ENCODE measurements around the gene AP4B1.

The AP4B1 gene

DNA sequence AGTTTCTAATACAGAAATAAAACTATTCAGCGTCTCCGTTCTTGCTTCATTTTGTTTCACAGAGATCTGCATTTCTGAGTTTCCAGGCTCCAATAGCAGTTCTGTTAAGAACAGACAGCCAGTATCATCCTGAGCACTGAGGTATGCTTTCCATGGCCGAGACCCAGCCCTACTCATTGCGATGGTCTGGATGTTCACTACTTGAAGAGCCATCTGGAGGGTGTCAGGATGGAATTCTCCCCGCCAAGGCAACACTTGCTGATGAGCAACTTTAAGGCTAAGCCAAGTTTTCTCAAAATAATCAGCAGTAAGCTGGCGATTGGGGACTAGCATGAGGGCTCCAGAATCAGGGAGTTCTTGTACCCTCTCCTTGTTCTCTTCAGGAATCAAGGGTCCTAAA is 9.5 kb downstream of the AP4B1 start:
- no peak for DNase-seq (ENCODE audit: low spot score)

DNA sequence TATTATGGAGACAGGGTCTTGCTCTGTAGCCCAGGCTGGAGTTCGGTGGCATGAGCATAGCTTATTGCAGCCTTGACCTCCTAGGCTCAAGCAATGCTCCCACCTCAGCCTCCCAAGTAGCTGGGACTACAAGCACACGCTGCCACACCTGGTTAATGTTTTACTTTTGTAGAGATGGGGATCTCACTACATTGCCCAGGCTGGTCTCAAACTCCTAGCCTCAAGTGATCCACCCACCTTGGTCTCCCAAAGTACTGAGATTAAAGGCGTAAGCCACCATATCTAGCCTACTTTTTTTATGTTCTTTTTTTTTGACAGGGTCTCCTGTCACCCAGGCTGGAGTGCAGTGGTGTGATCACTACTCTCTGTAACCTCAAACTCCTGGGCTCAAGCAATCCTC is 11.3 kb downstream of the AP4B1 start:
- no peak for DNase-seq (ENCODE audit: low spot score)

DNA sequence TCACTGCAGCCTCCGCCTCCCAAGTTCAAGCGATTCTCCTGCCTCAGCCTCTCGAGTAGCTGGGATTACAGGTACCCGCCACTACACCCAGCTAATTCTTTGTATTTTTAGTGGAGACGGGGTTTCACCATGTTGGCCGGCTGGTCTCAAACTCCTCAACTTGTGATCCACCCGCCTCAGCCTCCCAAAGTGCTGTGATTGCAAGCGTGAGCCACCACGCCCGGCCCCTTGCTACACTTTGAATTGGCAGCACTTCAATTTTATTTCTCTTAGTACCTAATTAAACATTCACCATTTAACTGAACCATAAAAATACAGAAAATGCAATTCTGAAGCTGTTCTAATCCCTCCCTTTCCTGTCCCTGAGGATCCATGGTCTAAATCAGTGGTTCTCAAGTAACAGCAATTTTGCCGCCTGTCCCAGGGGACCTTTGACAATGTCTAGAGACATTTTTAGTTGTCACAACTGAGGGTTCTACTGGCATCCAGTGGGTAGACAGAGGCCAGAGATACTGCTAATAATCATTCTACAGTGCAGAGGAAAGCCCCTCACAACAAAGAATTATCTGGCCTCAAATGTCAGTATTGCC is 12.9 kb downstream of the AP4B1 start:
- DNase-seq (ENCODE audit: low spot score) = no peak

DNA sequence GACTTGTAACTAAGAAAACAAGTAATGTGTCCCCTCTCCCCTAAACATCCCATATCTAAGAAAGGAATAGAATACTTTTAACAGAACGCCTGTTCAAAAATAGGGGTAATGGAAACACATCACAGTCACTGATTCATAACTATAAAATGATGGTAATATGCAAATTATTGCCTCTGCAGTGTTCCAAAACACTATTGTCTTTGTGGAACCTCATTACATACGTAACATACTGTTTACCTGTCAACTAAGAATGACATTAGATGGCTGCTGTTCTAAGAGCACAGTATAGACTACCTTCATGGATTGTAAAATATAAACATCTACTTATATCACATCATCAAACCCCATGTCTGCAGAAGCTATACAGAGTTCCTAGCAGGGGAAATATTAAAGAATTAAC is 13.8 kb downstream of the AP4B1 start:
- no peak for DNase-seq (ENCODE audit: low spot score)

DNA sequence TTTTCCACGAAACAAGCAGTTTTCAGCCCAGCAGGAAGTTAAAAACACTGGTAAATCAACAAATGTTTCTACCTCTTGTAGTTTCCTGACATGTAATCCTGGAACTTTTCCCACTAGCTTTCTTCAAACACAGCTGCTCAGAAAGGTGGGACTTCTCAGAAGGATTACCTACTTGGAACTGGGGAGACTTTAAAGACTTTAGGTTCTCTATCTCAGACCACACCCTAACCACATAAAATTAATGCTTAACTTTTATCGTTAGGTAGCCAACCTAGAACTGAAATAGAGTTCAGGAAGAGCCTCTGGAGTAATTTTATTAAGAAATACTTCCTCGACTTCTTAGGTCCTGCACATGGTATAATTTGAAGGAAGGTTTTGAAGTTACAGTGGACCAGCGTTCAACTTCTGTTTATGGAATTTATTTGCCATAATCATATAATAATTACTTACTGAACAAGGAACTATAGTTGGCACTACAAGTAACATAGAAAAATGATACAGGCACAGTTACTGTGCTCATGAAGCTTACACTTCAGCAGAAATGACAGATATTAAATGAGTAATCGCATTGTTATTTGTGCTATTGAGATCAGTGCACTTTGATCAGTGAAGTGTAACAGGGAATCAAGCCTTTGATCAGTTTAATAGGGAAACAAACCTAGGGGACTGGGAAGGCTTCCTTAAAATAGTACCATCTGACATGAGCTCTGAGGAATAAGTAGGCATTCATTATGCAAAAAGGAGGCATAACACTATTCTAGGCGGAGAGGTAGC is 17.0 kb downstream of the AP4B1 start, which contains the start of gene BCL2L15:
BCL2L15 (minus strand) TSS at position 180 of the 774 bp plus-strand sequence. CDS start 206 bp downstream, outside the sequence.
- DNase-seq (ENCODE audit: low spot score) = peak; percentile 95

DNA sequence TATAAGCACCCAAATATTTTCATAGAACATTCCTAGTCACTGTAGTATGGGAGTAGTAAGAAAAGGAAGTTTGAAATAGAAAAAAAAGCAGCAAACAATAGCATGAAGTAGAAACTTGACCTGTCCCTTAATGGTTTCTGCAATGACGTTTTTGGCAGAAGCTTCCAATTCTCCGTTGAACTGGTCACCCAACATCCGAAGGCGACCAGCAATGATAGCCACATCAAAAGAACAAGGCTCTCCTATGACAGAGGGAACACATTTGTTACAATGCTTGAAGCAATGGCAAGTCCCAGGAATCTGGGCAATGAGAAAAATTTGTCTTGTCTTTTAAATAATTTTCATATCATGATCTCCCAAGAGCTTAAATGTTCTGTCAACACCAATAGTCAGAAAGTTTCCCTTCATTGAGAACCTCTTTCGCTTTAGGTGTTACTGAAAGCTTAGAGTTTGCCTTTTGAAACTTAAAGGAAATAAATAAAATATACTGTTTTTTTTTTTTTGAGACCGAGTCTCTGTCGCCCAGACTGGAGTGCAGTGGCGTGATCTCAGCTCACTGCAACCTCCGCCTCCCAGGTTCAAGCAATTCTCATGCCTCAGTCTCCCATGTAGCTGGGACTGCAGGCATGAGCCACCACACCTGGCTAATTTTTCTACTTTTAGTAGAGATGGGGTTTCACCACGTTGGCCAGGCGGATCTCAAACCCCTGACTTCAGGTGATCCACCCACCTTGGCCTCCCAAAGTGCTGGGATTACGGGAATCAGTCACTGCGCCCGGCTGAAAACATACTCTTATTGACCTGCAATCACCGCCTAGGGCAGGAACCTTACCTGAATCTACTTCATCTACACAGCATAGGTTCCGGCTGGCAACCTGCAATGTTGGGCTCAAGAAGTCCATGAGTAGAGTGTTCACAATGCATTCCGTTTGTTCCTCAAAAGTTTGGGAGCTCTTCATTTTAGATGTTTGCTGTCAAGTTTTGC is 17.9 kb downstream of the AP4B1 start:
- DNase-seq (ENCODE audit: low spot score) = peak; percentile 66

DNA sequence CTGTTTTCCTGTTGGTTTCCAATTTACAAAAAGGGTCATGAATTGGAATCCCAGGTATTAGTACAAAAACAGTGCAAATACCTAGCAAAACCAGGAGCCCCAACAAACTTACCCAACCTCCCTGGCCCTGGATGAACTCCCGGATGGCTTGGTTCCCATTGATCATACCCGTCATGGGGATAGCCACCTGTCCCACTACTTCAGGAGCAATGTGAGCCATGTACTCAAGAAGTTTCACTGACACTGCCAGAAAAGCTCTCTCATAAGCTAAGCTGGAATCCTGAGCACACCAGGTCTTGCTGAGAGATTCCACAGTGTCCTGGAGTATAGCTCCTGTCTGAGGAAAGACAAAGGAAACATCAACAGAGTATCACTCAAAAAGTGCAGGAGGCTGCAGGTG is 22.9 kb downstream of the AP4B1 start:
- no peak for DNase-seq (ENCODE audit: low spot score)

DNA sequence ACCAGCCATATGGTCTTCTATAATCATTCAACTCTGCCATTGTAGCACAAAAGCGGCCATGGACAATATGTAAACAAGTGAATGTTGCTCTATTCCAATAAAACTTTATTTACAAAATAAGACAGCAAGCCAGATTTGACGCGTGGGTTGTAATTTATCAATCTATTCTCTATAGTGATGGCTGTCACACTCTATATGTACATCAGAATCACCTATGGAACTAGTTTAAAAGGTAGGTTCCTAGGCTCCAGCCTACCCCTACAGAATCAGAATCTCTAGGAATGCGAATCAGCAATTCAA is 24.9 kb downstream of the AP4B1 start:
- DNase-seq (ENCODE audit: low spot score) = no peak

DNA sequence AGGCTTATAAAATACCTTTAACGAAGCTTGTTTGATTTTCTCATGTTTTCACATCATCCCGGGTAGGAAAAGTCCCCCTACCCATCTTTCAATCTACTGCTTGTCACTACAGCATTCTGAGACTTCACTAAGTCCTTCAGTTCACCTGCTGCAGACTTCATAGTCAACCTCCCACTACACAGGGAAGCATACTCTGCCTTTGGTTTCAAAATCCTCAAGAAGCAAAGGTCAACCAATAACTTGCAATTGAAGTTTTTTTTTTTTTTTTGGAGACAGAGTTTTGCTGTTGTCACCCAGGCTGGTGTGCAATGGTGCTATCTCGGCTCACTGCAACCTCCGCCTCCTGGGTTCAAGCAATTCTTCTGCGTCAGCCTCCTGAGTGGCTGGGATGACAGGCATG is 28.4 kb downstream of the AP4B1 start:
- no peak for DNase-seq (ENCODE audit: low spot score)

DNA sequence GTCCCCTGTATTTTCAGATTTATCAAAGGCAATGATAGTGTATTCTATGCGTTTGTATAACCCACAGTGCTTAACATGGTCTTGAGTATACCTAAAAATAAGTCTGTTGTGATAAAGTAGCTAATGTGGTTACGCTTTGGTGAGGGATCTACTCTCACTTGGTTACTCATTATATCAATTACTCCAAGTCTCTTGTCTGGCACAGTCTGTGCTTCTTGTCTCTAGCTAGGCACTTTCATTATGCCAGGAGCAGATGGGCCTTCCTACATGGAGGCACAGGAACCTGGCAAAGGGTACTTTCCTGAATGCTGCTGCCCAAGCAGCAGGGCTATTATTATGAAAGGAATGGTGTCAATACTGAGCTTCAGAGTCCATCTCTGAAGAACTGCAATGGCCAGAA is 28.9 kb downstream of the AP4B1 start:
- DNase-seq (ENCODE audit: low spot score) = no peak

DNA sequence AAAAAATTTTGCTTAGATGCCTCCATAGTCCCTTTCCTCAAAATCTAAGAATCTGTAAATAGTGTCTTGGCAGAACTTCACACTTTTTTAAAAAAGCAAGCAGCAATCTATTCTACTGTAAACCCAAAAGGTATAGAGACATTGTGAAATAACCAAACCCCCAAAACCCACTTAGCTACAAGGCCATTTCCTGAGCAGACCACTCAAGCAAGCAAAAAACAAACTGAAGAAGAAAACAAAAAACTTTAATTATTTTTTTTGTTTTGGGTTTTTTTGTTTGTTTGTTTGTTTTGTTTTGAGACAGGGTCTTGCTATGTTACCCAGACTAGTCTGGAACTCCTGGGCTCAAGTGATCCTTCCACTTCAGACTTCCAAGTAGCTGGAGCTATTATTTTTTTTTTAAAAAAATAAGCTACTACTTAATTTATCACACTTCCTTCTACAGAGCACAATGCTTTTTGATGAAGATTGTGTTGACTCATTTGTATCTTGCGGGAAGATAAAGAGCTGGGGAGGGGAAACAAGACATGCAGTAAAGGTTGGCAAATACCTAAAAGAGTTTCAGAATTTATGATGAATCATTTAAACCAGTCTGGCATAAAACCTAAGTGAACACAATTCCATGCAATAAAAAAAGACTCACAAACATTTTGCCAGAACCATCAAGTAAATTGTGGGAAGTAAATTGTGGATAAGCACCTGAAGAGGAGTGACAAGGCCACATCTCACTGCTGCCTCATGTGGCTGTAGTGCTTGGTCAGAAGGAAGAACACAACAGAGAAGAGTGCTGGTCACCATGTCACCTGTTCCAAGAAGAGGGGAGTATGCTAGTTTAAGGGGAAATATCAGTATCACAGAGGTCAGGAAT is 30.4 kb downstream of the AP4B1 start:
- DNase-seq (ENCODE audit: low spot score) = peak; percentile 37

DNA sequence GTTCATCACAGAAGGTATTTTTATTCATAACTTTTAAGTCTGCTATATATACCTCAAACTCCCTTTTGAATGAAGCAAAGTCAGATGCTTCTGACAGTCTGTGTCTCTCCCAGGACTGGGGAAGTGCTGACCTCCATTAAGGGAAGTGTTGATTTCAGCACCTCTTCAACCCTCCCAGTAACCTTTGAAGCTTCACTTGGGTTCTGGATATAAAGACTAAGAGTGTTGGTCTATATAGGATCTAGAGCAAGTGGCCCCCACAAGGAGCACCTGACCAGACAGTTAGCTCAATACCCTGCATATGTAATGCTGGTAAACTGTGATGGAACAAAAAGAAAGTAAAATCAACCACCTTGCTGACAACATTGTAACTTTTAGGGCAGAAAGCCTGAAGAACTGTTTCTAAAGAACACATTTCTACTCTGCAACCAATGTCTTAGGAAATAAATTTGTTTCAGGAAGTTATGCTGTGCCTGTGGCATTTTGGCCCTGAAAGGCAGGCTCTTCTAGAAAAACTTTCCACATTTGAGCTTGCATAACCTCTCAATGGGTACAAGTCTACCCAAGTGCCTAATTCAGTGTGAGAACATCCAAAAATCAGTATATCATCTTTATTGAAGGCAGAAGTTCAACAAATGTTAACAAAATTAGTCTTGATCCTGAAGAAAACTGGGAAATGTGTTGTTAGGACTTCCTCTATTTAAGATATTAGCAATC is 32.2 kb downstream of the AP4B1 start:
- DNase-seq (ENCODE audit: low spot score) = no peak

DNA sequence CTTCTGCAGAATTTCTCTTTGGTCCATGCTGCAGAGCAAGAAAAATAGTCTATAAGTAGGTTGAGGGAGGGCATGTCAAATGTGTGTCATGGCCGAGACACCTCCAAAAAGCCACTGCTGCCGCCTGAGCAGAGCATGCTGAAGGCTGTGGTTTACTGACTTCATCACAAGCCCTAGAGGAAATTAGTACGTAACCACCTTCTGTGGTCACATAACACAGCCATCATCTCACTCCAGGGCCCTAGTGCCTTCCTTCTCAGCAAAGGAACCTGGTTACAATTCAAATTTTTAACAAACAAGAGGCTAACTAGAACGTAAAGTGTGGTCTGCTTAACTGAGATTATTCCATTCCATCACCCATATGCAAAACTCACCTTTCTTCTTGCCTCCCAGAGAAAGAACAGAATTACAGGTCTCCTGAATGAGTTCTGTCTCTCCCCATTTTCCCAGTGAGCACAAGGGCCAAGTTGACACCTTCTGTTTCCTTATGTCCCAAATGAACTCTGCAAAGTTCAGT is 32.9 kb downstream of the AP4B1 start, which contains the start of gene PTPN22:
PTPN22 (minus strand) TSS at position 116 of the 517 bp plus-strand sequence.
- peak; percentile 67 for DNase-seq (ENCODE audit: low spot score)

DNA sequence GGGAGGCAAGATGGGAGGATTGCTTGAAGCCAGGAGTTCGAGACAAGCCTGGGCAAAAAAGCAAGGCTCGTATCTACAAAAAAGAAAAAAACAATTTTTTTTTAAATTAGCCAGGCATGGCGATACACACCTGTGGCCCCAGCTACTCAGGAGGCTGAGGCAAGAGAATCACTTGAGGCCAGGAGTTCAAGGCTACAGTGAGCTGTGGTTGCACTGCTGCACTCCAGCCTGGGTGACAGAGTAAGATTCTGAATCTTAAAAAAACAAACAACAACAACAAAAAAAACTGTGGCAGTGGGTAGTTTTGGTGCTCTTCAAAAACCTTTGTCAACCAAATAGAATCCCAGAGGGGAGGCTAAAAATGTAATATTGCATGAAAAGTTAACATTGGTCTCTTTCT is 33.8 kb downstream of the AP4B1 start:
- DNase-seq (ENCODE audit: low spot score) = no peak

DNA sequence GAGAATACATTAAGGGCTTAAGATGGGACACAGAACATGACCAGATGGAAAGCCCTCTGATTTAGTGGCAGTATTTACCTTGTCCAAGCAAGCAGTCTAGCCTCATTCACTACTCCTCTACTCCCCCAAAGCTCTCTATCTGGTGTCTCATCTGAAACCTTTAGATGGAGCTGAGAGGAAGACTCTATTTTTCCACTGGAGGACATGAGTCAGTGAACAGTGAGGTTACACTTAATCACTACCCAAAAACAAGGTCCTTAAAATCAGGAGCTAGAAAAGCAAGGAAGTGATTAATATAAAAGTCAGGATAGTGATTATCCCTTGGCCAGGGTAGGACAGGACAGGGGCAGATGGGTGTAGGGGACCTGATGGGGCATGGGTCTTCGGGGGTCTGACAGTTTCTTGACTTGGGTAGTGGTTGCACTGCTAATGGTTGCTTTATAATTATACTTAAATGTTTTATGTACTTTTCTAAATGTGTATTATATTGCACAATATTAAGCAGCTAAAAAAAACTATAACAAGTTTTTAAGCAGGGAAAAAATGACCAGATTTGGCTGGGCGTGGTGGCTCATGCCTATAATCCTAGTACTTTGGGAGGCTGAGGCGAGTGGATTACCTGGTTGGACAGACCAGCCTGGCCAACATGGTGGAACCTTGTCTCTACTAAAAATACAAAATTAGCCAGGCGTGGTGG is 36.1 kb downstream of the AP4B1 start:
- DNase-seq (ENCODE audit: low spot score) = no peak

DNA sequence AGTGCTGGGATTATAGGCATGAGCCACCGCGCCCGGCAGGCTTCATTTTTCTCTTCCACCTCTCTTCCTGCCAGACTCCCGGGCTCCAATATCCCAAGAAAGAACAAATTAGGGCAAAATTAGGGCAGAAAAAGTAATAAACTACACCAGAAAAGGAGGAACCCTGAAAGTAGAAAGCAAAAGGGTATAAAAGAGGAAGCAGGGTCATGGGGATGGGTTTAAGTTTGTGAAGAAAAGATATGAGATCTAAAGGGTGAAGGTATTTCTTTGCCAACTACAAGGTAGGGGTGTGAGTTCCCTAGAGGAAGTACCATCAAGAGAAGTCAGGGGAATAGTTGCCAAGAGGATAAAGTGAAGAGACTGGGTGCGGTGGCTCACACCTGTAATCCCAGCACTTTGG is 43.0 kb downstream of the AP4B1 start:
- DNase-seq (ENCODE audit: low spot score) = no peak

DNA sequence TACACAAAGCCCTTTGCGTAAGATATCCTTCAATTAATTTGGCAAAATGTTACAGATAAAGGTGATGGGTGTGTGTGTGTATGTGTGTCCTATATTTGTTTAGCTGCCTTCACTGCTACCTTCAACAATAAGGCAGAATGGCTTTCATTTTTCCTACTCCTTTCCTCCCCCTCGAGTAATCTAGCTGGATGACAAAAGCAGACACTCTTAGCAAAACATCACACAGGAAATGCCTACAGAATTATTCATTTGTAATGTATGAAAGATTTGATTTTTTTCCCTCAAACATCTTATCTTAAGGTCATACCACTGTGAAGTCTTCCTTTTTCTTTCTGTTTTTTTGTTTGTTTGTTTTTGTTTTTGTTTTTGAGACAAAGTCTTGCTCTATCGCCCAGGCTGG is 43.7 kb downstream of the AP4B1 start:
- DNase-seq (ENCODE audit: low spot score) = no peak

DNA sequence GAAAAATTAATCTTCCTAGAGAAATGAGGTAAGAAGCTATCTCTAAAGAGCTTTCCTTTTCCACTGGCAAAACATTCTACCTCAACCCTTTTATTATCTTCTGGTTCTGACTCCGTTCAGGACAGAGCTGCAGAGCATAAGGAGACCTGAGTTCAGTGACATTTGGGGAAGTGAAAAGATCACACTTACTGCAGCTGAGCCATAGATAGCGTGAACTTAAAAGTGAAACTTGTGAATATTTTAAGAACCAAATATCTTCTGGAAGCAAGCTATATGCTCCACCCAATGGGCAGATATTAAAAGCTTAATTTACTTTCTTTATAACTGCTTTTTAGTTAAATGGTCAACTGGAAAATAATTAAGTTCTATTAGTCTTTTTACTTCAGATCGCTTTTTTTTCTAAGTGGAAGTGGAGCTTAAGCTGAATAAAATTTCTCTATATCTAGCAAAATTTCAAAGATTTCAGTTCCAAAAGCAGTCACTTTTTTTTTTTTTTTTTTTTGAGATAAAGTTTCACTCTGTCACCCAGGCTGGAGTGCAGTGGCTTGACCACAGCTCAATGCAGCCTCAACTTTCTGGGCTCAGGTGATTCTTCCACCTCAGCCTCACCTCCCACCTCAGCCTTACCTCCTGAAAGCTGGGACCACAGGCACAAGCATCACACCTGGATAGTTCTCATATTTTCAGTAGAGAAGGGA is 45.0 kb downstream of the AP4B1 start:
- no peak for DNase-seq (ENCODE audit: low spot score)

DNA sequence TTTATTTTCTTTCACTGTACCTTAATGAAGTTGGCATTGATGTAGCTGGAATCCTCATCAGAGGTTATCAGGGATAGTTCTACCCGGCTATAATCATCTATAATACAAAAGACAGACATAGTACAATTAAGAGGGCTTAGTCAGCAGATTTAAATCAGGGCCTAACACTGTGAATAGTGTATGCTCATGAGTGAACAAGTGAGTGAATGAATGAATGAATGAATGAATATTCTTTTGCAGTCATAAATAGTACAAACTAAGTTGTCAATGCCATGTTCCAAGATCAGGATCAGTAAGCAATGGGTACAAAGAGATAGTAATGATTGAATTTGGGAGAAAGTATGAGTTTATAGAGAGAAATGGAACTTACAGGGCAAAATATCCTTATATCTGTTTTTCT is 45.6 kb downstream of the AP4B1 start:
- no peak for DNase-seq (ENCODE audit: low spot score)

DNA sequence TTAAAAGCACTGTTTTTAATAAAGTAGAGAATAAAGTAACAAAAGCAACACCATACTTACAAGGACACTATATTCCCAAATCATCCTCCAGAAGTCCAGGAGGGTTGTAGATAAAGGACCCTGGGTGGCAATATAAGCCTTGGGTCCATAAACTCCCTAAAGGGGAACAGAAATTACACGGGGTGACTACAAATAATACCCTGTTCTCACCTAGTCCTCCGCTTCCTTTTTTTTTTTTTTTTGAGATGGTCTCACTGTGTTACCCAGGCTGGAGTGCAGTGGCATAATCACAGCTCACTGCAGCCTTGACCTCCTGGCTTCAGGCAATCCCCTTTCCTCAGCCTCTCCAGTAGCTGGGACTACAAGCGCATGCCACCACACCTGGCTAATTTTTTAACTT is 46.2 kb downstream of the AP4B1 start:
- no peak for DNase-seq (ENCODE audit: low spot score)
